ENCODE results near the gene PPP2R2C.

- TF ChIP-seq POLR2A (IDR thresholded peaks at IDR 0.05; ENCODE audit: extremely low read depth, insufficient read length) (no peak), CTCF (IDR thresholded peaks at IDR 0.05; ENCODE audit: low read depth, low read length) (no peak), MAX (IDR thresholded peaks at IDR 0.05; ENCODE audit: low read depth, low read length) (no peak), MYC (IDR thresholded peaks at IDR 0.05; ENCODE audit: low read depth, low read length) (no peak)
Measured at GRCh38 chr4:6292376-6293096, 179.9 kb downstream of the PPP2R2C start.

Measured in NB4 (cell line).